HG03442 (cell line): ENCODE results near the gene MRPS31.
"Not testable (repeated sequence)": the region's sequence is repeated elsewhere in the genome, so short reads cannot be mapped to it uniquely, and the experiment has no call there.

ENCODE experiments used
- ATAC-seq: cut with Tn5 transposase; IDR thresholded peaks from one replicate; pipeline ENCODE4 v1.9.1; 2021; ENCODE audit warnings: mild to moderate bottlenecking, moderate library complexity; ENCODE audit not compliant: unreplicated experiment

Gene MRPS31

GRCh38 chr13:40790154-40790616 is 19.2 kb upstream of the MRPS31 start:
- ATAC-seq: no peak

GRCh38 chr13:40789275-40790153 is 18.5 kb upstream of the MRPS31 start, which contains the start of gene SLC25A15:
Gene SLC25A15, plus strand, starts transcription at chr13:40789611. Its CDS starts 3,616 bp downstream, at chr13:40793227.
- ATAC-seq: peak; percentile 84

- ATAC-seq: not testable (repeated sequence)
Measured at GRCh38 chr13:40788540-40789274, 17.7 kb upstream of the MRPS31 start.

GRCh38 chr13:40787062-40787461 is 16.1 kb upstream of the MRPS31 start:
- no peak for ATAC-seq

GRCh38 chr13:40786568-40786996 is 15.6 kb upstream of the MRPS31 start:
- no peak for ATAC-seq

- ATAC-seq: no peak
Measured at GRCh38 chr13:40784540-40784939, 13.6 kb upstream of the MRPS31 start.

GRCh38 chr13:40782971-40783370 is 12.0 kb upstream of the MRPS31 start:
- ATAC-seq: not testable (repeated sequence)

GRCh38 chr13:40781717-40782116 is 10.7 kb upstream of the MRPS31 start:
- ATAC-seq: no peak

GRCh38 chr13:40780822-40781401 is 9.9 kb upstream of the MRPS31 start:
- no peak for ATAC-seq

- no peak for ATAC-seq
Measured at GRCh38 chr13:40779796-40780285, 8.9 kb upstream of the MRPS31 start.

GRCh38 chr13:40779049-40779448 is 8.1 kb upstream of the MRPS31 start:
- ATAC-seq: no peak

- no peak for ATAC-seq
Measured at GRCh38 chr13:40777809-40778175, 6.8 kb upstream of the MRPS31 start.

GRCh38 chr13:40777166-40777808 is 6.3 kb upstream of the MRPS31 start:
- ATAC-seq: peak; percentile 82

- ATAC-seq: peak; percentile 50
Measured at GRCh38 chr13:40776681-40777165, 5.7 kb upstream of the MRPS31 start.

- ATAC-seq: no peak
Measured at GRCh38 chr13:40776232-40776631, 5.2 kb upstream of the MRPS31 start.

GRCh38 chr13:40774672-40775071 is 3.7 kb upstream of the MRPS31 start:
- ATAC-seq: no peak

GRCh38 chr13:40772765-40773473 is 1.9 kb upstream of the MRPS31 start:
- no peak for ATAC-seq

- ATAC-seq: no peak
Measured at GRCh38 chr13:40770609-40770933, 419 bp downstream of the MRPS31 start.

- no peak for ATAC-seq
Measured at GRCh38 chr13:40769970-40770369, 1.0 kb downstream of the MRPS31 start.

- ATAC-seq: no peak
Measured at GRCh38 chr13:40765602-40766001, 5.4 kb downstream of the MRPS31 start.
